ENCODE data around the gene QRICH1.

QRICH1 gene

DNA sequence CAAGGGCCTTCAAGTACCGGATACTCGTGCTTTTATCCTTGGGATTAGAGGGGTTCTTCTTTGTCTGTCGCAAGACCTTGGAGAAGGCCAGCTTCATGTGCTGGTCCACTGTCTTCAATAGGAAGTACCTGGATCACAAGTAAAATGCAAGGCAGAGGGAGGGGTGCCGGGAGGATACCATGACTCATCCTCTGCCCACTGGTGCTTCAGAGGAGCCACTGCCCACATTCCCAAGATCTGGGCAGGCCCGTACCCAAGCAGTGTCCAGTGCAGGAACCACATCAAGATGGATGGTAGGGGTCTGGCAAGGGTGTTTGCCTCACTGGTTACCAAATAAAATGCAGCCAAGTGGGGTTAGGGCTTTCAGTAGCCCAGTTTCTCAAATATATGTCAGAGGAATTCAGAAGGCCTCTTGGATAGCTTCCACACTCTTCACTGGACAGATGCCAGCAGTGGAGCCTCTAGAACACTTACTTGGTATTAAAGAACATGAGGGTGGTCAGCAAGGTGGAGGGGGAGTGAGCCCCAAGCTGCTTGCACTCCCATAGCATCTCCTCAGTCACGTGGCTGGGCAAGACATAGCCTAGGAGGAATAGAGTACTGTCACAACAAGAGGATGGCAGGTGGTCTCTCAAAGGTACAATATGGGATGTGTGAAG is 61.1 kb downstream of the QRICH1 start:
- DNase-seq (ENCODE audit: low read depth) = no peak

GRCh38 chr3:49030321-49030720 is 63.5 kb downstream of the QRICH1 start:
- DNase-seq (ENCODE audit: low read depth) = no peak

DNA sequence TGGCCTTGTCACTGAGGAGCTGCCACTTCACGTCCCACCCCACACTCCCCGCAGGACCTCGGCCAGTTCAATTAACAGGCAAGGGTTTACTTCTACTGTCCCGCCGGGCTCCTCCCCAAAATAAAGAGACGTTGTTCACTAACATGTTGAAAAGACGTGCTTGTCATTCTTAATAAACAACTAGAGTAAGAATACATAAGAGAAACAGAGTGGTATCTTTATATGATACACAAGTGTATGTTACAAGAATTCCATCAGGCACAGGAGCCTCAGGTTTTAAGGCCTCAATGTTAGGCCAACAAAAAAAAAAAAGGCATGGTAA is 64.3 kb downstream of the QRICH1 start:
- DNase-seq (ENCODE audit: low read depth) = no peak

GRCh38 chr3:49028673-49029562 is 65.0 kb downstream of the QRICH1 start, which contains the start of gene IMPDH2:
IMPDH2 (minus strand) TSS chr3:49029398; CDS start chr3:49029350, 48 bp downstream.
- DNase-seq (ENCODE audit: low read depth) = peak; percentile 88

GRCh38 chr3:49028298-49028672 is 65.6 kb downstream of the QRICH1 start:
- no peak for DNase-seq (ENCODE audit: low read depth)

DNA sequence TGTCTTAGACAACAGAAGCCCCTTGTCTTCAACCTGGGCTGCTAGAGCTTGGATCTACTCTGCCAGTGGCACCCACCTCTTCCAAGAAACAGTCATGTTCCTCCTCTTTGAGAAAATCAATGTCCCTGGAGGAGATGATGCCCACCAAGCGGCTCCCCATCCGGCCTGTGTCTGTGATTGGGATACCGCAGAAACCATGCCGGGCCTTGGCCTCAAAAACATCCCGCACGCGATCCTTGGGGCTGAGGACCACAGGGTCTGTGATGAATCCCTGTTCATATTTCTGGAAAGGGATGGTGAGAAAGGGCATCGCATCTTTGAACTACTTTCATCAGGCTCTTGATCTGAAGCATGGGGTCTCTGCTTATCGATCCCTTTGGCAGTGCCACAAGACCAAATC is 66.2 kb downstream of the QRICH1 start:
- DNase-seq (ENCODE audit: low read depth) = no peak

- no peak for DNase-seq (ENCODE audit: low read depth)
Measured at GRCh38 chr3:49026536-49026935, 67.3 kb downstream of the QRICH1 start.

- no peak for DNase-seq (ENCODE audit: low read depth)
Measured at GRCh38 chr3:49025793-49026520, 67.9 kb downstream of the QRICH1 start.

DNA sequence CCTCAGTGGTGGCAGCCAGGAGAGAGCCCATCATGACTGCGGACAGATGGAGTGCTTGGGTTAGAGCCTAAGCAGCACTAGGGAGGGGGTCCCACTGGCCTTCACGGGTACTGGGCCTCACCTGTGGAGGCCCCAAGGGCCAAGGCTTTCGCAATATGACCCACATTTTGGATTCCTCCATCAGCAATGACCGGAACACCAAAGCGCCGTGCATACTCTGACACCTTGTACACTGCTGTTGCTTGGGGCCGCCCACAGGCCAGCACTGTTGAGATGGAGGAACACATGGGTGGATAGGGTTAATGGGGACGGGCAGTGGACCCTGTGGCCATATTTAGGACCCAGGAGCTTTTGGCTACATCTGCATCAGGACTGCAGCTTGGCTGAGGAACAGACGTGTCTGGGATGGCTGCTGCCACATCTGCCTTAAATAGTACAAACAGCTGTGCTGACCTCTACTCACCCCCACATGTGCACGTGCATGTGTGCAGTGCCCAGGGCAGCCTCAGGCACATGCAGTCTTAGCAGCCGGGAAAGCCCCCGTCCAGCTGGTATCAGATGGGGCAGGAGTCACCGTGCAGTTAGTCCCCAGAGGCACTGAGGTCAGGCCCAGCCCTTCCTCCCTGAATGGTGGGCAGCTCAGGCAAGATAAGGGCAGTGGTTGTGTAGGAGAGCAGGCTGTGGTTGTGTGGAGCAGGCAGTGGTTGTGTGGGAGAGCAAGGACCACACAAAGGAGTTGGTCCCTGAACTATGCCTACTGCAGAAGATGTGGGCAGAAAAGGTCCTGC is 68.7 kb downstream of the QRICH1 start:
- DNase-seq (ENCODE audit: low read depth) = peak; percentile 100

GRCh38 chr3:49024449-49024848 is 69.4 kb downstream of the QRICH1 start:
- no peak for DNase-seq (ENCODE audit: low read depth)

GRCh38 chr3:49023775-49024174 is 70.1 kb downstream of the QRICH1 start:
- no peak for DNase-seq (ENCODE audit: low read depth)

- DNase-seq (ENCODE audit: low read depth) = no peak
Measured at GRCh38 chr3:49022688-49023171, 71.1 kb downstream of the QRICH1 start.

- peak; percentile 76 for DNase-seq (ENCODE audit: low read depth)
Measured at GRCh38 chr3:49021813-49022687, 71.8 kb downstream of the QRICH1 start, which contains the start of gene NDUFAF3. NDUFAF3 (plus strand) TSS chr3:49022121; CDS start chr3:49022145, 24 bp downstream.

DNA sequence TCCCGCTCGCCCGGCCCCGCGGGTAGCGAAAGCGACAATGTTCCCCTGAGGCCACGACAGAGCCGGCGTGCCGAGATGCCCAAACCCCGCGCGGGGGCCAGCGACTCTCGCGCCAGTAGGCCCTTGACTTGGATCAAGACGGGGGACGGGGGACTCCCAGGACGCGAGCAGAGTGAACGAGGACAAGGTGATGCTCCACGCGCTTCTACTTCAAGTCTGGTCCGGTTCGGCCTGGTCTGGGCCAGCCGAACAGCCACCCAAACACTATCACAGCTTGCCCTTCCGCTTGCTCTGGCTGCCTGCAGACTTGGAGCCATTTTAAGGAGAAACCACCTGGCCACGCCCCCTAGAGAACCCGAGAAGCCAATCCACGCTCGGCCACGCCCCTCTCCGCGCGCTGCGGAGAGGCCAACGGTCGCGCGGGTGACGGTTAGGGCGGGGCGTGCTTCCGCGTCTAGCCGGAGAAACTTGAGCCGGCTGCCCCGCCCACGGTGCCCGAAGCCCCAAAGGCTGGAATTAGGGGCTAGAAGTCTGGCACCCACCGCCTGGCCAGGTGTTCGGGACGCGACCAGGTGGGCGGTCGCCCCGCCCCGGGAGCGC is 72.6 kb downstream of the QRICH1 start:
- peak; percentile 91 for DNase-seq (ENCODE audit: low read depth)

- DNase-seq (ENCODE audit: low read depth) = no peak
Measured at GRCh38 chr3:49020330-49021212, 73.3 kb downstream of the QRICH1 start.

GRCh38 chr3:49019941-49020329 is 73.9 kb downstream of the QRICH1 start:
- DNase-seq (ENCODE audit: low read depth) = no peak

GRCh38 chr3:49018707-49019006 is 75.2 kb downstream of the QRICH1 start:
- DNase-seq (ENCODE audit: low read depth) = no peak

- DNase-seq (ENCODE audit: low read depth) = no peak
Measured at GRCh38 chr3:49017971-49018706, 75.7 kb downstream of the QRICH1 start, which contains the start of gene DALRD3. DALRD3 (minus strand) TSS chr3:49018580; CDS start chr3:49018564, 16 bp downstream.
